Tibial artery (tissue), 4 donors: Measurements from ENCODE around the gene FRAS1.
"Not testable (repeated sequence)": the region's sequence is repeated elsewhere in the genome, so short reads cannot be mapped to it uniquely, and the experiment has no call there.

Source experiments
- DNase-seq, 2 donors: peaks; one replicate each; pipeline ENCODE4 v3.0.0-alpha.2; 2019
- H3K27ac ChIP-seq, 2 donors: fragments of 200-600 bp; sonication (generic) in 1 of 2; 1 replicate in 1 of 2; 2 replicates in 1 of 2; pipeline ENCODE4 v1.5.1; 2018 to 2019; ENCODE audit warnings: mild to moderate bottlenecking in 1 of 2
- H3K27me3 ChIP-seq, 2 donors: fragments of 200-600 bp; sonication (generic) in 1 of 2; one replicate each; pipeline versions ENCODE4 v1.5.1 to v1.6.0; 2016 to 2019
- H3K36me3 ChIP-seq, 3 donors: fragments of 200-600 bp; sonication (generic) in 2 of 3; one replicate each; pipeline ENCODE4 v1.5.1; 2016 to 2019; ENCODE audit warnings: mild to moderate bottlenecking in 2 of 3
- H3K4me1 ChIP-seq, 4 donors: fragments of 200-600 bp; sonication (generic) in 2 of 4; 1 replicate in 3 of 4; 2 replicates in 1 of 4; pipeline ENCODE4 v1.5.1; 2016 to 2019
- H3K4me3 ChIP-seq, 2 donors: fragments of 200-600 bp; sonication (generic) in 1 of 2; 1 replicate in 1 of 2; 2 replicates in 1 of 2; pipeline ENCODE4 v1.5.1; 2018 to 2019; ENCODE audit warnings: mild to moderate bottlenecking in 2 of 2
- H3K9me3 ChIP-seq, 3 donors: fragments of 200-600 bp; sonication (generic) in 1 of 3; one replicate each; pipeline ENCODE4 v1.5.1; 2016 to 2019
- intact Hi-C: fragments of 100-400 bp; cut with DNase I; formaldehyde crosslinking; loops from one replicate; pipeline ENCODE4 v1.15.0; 2023; ENCODE audit warnings: low total_unique reads
- TF ChIP-seq, protein P1 (sequence below), 2 experiments: fragments of 200-600 bp in 1 of 2; fragments of 450-650 bp in 1 of 2; IDR thresholded peaks; one replicate each; pipeline ENCODE4 v1.5.1; 2017 to 2019; ENCODE audit warnings: antibody characterized with exemption in 2 of 2, mild to moderate bottlenecking in 1 of 2, moderate library complexity in 1 of 2

Gene FRAS1

GRCh38 chr4:78205591-78205990, 148.5 kb downstream of the FRAS1 start:
- no peaks in the 10 kb centered on the region for H3K36me3 ChIP-seq
- no peak overlapping the region for H3K27ac ChIP-seq
- TF ChIP-seq, protein P1, sequence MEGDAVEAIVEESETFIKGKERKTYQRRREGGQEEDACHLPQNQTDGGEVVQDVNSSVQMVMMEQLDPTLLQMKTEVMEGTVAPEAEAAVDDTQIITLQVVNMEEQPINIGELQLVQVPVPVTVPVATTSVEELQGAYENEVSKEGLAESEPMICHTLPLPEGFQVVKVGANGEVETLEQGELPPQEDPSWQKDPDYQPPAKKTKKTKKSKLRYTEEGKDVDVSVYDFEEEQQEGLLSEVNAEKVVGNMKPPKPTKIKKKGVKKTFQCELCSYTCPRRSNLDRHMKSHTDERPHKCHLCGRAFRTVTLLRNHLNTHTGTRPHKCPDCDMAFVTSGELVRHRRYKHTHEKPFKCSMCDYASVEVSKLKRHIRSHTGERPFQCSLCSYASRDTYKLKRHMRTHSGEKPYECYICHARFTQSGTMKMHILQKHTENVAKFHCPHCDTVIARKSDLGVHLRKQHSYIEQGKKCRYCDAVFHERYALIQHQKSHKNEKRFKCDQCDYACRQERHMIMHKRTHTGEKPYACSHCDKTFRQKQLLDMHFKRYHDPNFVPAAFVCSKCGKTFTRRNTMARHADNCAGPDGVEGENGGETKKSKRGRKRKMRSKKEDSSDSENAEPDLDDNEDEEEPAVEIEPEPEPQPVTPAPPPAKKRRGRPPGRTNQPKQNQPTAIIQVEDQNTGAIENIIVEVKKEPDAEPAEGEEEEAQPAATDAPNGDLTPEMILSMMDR (IDR thresholded peaks at IDR 0.05), result no peak
- intact Hi-C loops, result no loop called here
- H3K4me3 ChIP-seq, result no peak overlapping the region
- no peaks in the 10 kb centered on the region for H3K27me3 ChIP-seq
- no peaks in the 10 kb centered on the region for H3K4me1 ChIP-seq
- no peak for DNase-seq
- no peaks in the 10 kb centered on the region for H3K9me3 ChIP-seq

DNA sequence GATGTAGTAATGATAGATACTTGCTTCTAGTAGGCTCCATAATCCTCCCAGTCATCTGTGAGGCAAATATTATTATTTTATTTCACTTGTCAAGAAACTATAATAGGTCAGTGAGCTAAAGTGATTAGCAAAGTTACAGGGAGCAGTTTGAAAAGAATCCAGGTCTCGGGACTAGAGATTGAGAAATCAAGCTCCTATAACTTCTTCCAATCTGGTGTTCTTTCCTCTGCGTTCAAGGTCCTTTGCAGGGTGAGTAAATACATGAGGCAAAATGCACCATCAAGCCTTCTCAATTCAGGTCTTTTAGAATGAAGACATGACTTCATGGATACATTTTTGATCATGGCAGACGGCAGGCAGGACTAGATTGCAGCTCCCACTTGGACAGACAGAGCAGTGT, 150.4 kb downstream of the FRAS1 start:
- H3K27ac ChIP-seq, result no peak overlapping the region
- H3K9me3 ChIP-seq, result no peaks in the 10 kb centered on the region
- DNase-seq, result no peak
- H3K4me3 ChIP-seq, result no peak overlapping the region
- H3K27me3 ChIP-seq, result no peaks in the 10 kb centered on the region
- intact Hi-C loops, result no loop called here
- no peaks in the 10 kb centered on the region for H3K36me3 ChIP-seq
- H3K4me1 ChIP-seq, result no peaks in the 10 kb centered on the region
- TF ChIP-seq, protein P1 (IDR thresholded peaks at IDR 0.05), result no peak

DNA sequence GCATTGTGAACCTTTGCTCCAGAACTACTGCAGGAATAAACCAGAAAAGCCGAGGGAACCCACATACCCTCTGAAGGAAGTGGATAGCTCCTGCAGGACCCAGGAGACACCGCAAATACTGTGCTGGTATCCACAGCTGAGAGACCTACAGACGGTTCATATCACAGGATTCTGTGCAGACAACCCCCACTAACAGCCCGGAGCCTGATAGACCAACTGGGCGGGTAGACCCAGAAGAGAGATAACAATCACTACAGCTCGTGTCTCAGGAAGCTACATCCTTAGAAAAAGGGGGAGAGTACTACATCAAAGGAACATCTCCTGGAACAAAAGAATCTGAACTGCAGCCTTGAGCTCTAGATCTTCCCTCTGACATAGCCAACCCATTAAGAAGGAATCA, 150.8 kb downstream of the FRAS1 start:
- no peaks in the 10 kb centered on the region for H3K27me3 ChIP-seq
- no peaks in the 10 kb centered on the region for H3K4me1 ChIP-seq
- no peak overlapping the region for H3K27ac ChIP-seq
- H3K36me3 ChIP-seq, result no peaks in the 10 kb centered on the region
- TF ChIP-seq, protein P1 (IDR thresholded peaks at IDR 0.05), result no peak
- intact Hi-C loops, result no loop called here
- DNase-seq, result no peak
- no peak overlapping the region for H3K4me3 ChIP-seq
- H3K9me3 ChIP-seq, result no peaks in the 10 kb centered on the region

DNA sequence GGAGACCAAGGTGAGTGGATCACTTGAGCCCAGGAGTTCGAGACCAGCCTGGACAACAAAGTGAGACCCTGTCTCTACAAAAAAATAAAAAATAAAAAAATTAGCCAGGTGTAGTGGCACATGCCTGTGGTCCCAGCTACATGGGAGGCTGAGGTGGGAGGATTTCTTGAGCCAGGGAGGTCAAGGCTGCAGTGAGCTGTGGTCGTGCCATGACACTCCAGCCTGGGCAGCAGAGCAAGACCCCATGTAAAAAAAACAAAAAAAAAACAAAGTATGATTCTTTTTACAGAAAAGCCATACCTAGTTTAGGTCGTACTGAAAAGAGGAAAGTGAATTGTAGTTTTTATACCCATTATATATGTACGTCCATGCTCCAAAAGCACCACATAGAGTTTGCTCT, 151.8 kb downstream of the FRAS1 start:
- H3K4me3 ChIP-seq, DNase-seq, H3K27me3 ChIP-seq, H3K27ac ChIP-seq, intact Hi-C loops, H3K9me3 ChIP-seq, H3K4me1 ChIP-seq, H3K36me3 ChIP-seq: not testable (repeated sequence)

DNA sequence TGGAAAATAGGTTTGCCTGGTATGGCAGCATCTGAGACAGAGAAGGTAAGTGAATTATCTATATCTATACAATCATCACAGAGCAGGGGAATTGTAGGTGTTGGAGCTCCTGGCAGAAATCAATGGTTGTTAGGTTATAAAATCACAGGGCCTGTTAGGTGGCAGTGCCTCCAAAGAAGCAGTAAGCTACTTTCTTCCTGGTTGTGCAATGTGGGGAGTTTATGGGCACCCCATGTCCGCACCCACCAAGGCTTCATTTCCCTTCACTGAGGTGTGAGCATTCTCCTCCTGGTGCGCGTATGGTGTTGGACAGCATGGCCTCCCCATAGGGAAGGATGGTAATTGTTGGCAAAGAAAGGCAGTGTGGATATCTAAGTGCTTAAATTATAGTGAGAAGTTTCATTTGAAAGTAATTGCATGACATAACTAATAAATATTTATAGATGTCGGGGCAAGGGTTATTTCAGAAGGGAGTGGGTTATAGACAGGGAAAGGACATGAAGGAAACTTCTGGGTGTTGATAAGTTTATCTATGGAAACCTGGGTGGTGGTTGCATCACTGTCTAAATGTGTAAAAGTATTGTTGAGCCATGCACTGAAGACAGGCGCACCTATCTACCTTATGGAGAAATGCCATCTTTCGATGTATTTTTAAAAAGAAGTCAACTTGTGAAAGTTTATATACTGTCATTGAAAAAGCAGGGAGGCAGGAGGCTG, 153.7 kb downstream of the FRAS1 start:
- Histone ChIP-seq H3K4me3 (no peak overlapping the region), H3K9me3 (no peaks in the 10 kb centered on the region), H3K27me3 (no peaks in the 10 kb centered on the region), H3K4me1 (no peaks in the 10 kb centered on the region), H3K36me3 (no peaks in the 10 kb centered on the region), H3K27ac (no peak overlapping the region)
- no peak for DNase-seq
- TF ChIP-seq, protein P1 (IDR thresholded peaks at IDR 0.05), result no peak
- intact Hi-C loops, result no loop called here

GRCh38 chr4:78213218-78213617, 156.1 kb downstream of the FRAS1 start:
- Histone ChIP-seq H3K27ac (no peak overlapping the region), H3K27me3 (no peaks in the 10 kb centered on the region), H3K4me3 (no peak overlapping the region), H3K9me3 (no peaks in the 10 kb centered on the region), H3K36me3 (no peaks in the 10 kb centered on the region), H3K4me1 (no peaks in the 10 kb centered on the region)
- TF ChIP-seq, protein P1 (IDR thresholded peaks at IDR 0.05), result no peak
- intact Hi-C loops, result no loop called here
- DNase-seq, result no peak
